HG03064 (cell line): ENCODE data around the gene FAT1.

Experiments used
- ATAC-seq: cut with Tn5 transposase; IDR thresholded peaks from one replicate; pipeline ENCODE4 v1.9.1; 2021; ENCODE audit warnings: low read depth; ENCODE audit not compliant: unreplicated experiment

The FAT1 gene

GRCh38 chr4:186701788-186702187, 21.9 kb downstream of the FAT1 start:
- ATAC-seq: no peak

- ATAC-seq: no peak
Measured at GRCh38 chr4:186701273-186701672, 22.4 kb downstream of the FAT1 start.

GRCh38 chr4:186700746-186701145, 22.9 kb downstream of the FAT1 start:
- ATAC-seq: no peak

- no peak for ATAC-seq
Measured at GRCh38 chr4:186699881-186700397, 23.7 kb downstream of the FAT1 start.

GRCh38 chr4:186699298-186699697, 24.4 kb downstream of the FAT1 start:
- ATAC-seq: no peak

GRCh38 chr4:186698525-186698924, 25.1 kb downstream of the FAT1 start:
- no peak for ATAC-seq

- no peak for ATAC-seq
Measured at GRCh38 chr4:186698028-186698427, 25.6 kb downstream of the FAT1 start.

GRCh38 chr4:186695392-186695791, 28.3 kb downstream of the FAT1 start:
- ATAC-seq: no peak

- ATAC-seq: no peak
Measured at GRCh38 chr4:186693894-186694293, 29.8 kb downstream of the FAT1 start.

- no peak for ATAC-seq
Measured at GRCh38 chr4:186693159-186693815, 30.4 kb downstream of the FAT1 start.

GRCh38 chr4:186691396-186691795, 32.3 kb downstream of the FAT1 start:
- ATAC-seq: no peak

- no peak for ATAC-seq
Measured at GRCh38 chr4:186689476-186689875, 34.2 kb downstream of the FAT1 start.

- ATAC-seq: no peak
Measured at GRCh38 chr4:186688150-186688943, 35.3 kb downstream of the FAT1 start.

GRCh38 chr4:186687265-186687664, 36.4 kb downstream of the FAT1 start:
- no peak for ATAC-seq

GRCh38 chr4:186685767-186686183, 37.9 kb downstream of the FAT1 start:
- ATAC-seq: no peak

GRCh38 chr4:186684889-186685309, 38.8 kb downstream of the FAT1 start:
- no peak for ATAC-seq

GRCh38 chr4:186684220-186684619, 39.4 kb downstream of the FAT1 start:
- ATAC-seq: no peak

- ATAC-seq: no peak
Measured at GRCh38 chr4:186680641-186681040, 43.0 kb downstream of the FAT1 start.

- ATAC-seq: no peak
Measured at GRCh38 chr4:186676531-186677161, 47.0 kb downstream of the FAT1 start.

GRCh38 chr4:186669735-186670134, 53.9 kb downstream of the FAT1 start:
- ATAC-seq: no peak

GRCh38 chr4:186669159-186669731, 54.4 kb downstream of the FAT1 start:
- no peak for ATAC-seq
